IPS-15b (cell line): ENCODE measurements around the gene CP.

Experiments
- H3K27me3 ChIP-seq: one replicate; pipeline ENCODE4 v1.6.1; 2013; ENCODE audit warnings: low read length; ENCODE audit not compliant: control insufficient read depth, insufficient read depth
- H3K36me3 ChIP-seq: one replicate; pipeline ENCODE4 v1.6.1; 2013; ENCODE audit warnings: low read length; ENCODE audit not compliant: control insufficient read depth, insufficient read depth
- H3K4me1 ChIP-seq: one replicate; pipeline ENCODE4 v1.6.1; 2013; ENCODE audit warnings: mild to moderate bottlenecking, low read length; ENCODE audit not compliant: control insufficient read depth, insufficient read depth
- H3K4me3 ChIP-seq: one replicate; pipeline ENCODE4 v1.5.1; 2013; ENCODE audit warnings: low read depth, low read length
- H3K9ac ChIP-seq: one replicate; pipeline ENCODE4 v1.6.1; 2013; ENCODE audit warnings: low read depth, mild to moderate bottlenecking, low read length
- H3K9me3 ChIP-seq: one replicate; pipeline ENCODE4 v1.6.1; 2013; ENCODE audit warnings: mild to moderate bottlenecking, low read length; ENCODE audit not compliant: control insufficient read depth, insufficient read depth

CP gene

GRCh38 chr3:149221783-149222517 lies at the start of gene CP:
Gene CP (minus strand): TSS chr3:149221829. CDS start chr3:149221792, 37 bp downstream.
- no peak within 1 kb of the TSS for H3K9ac ChIP-seq

GRCh38 chr3:149270180-149270579 lies 48.6 kb upstream of the CP start:
- Histone ChIP-seq H3K4me3 (no peak overlapping the region), H3K27me3 (no peaks in the 10 kb centered on the region), H3K9me3 (no peaks in the 10 kb centered on the region), H3K9ac (no peak overlapping the region), H3K36me3 (no peaks in the 10 kb centered on the region), H3K4me1 (no peaks in the 10 kb centered on the region)

More at GRCh38 chr3:149221783-149222517, at the start of gene CP:
- H3K27me3 ChIP-seq = no peaks in the 10 kb centered on the region
- H3K9me3 ChIP-seq = no peaks in the 10 kb centered on the region
- H3K36me3 ChIP-seq = no peaks in the 10 kb centered on the region
- no peak within 1 kb of the TSS for H3K4me3 ChIP-seq
- no peaks in the 10 kb centered on the region for H3K4me1 ChIP-seq

- no peaks in the 10 kb centered on the region for H3K4me1 ChIP-seq
- H3K36me3 ChIP-seq = no peaks in the 10 kb centered on the region
- H3K9ac ChIP-seq = no peak overlapping the region
- H3K27me3 ChIP-seq = no peaks in the 10 kb centered on the region
- no peak overlapping the region for H3K4me3 ChIP-seq
- H3K9me3 ChIP-seq = no peaks in the 10 kb centered on the region
Measured at GRCh38 chr3:149269687-149270086, 48.1 kb upstream of the CP start.

- no peaks in the 10 kb centered on the region for H3K36me3 ChIP-seq
- H3K9me3 ChIP-seq = no peaks in the 10 kb centered on the region
- no peaks in the 10 kb centered on the region for H3K27me3 ChIP-seq
Measured at GRCh38 chr3:149267565-149267964, 45.9 kb upstream of the CP start.

GRCh38 chr3:149266736-149267135 lies 45.1 kb upstream of the CP start:
- Histone ChIP-seq H3K9me3 (no peaks in the 10 kb centered on the region), H3K36me3 (no peaks in the 10 kb centered on the region), H3K4me3 (no peak overlapping the region), H3K9ac (no peak overlapping the region), H3K27me3 (no peaks in the 10 kb centered on the region), H3K4me1 (no peaks in the 10 kb centered on the region)

More at GRCh38 chr3:149267565-149267964, 45.9 kb upstream of the CP start:
- Histone ChIP-seq H3K9ac (no peak overlapping the region), H3K4me1 (no peaks in the 10 kb centered on the region), H3K4me3 (no peak overlapping the region)

GRCh38 chr3:149263856-149264255 lies 42.2 kb upstream of the CP start:
- no peaks in the 10 kb centered on the region for H3K4me1 ChIP-seq
- no peak overlapping the region for H3K9ac ChIP-seq
- no peaks in the 10 kb centered on the region for H3K36me3 ChIP-seq
- H3K27me3 ChIP-seq = no peaks in the 10 kb centered on the region
- no peaks in the 10 kb centered on the region for H3K9me3 ChIP-seq
- no peak overlapping the region for H3K4me3 ChIP-seq

- no peaks in the 10 kb centered on the region for H3K27me3 ChIP-seq
- no peaks in the 10 kb centered on the region for H3K9me3 ChIP-seq
- no peak overlapping the region for H3K4me3 ChIP-seq
- no peaks in the 10 kb centered on the region for H3K36me3 ChIP-seq
- peaks cover 2% of the 10 kb centered on the region for H3K4me1 ChIP-seq
- H3K9ac ChIP-seq = no peak overlapping the region
Measured at GRCh38 chr3:149258714-149259113, 37.1 kb upstream of the CP start.

- no peak overlapping the region for H3K9ac ChIP-seq
- peaks cover 2% of the 10 kb centered on the region for H3K4me1 ChIP-seq
- H3K36me3 ChIP-seq = no peaks in the 10 kb centered on the region
- no peaks in the 10 kb centered on the region for H3K9me3 ChIP-seq
- H3K27me3 ChIP-seq = no peaks in the 10 kb centered on the region
- H3K4me3 ChIP-seq = no peak overlapping the region
Measured at GRCh38 chr3:149258298-149258697, 36.7 kb upstream of the CP start.

- Histone ChIP-seq H3K36me3 (no peaks in the 10 kb centered on the region), H3K4me3 (no peak overlapping the region), H3K27me3 (no peaks in the 10 kb centered on the region), H3K4me1 (peaks cover 15% of the 10 kb centered on the region), H3K9ac (no peak overlapping the region), H3K9me3 (no peaks in the 10 kb centered on the region)
Measured at GRCh38 chr3:149252272-149252671, 30.6 kb upstream of the CP start.

- Histone ChIP-seq H3K9me3 (no peaks in the 10 kb centered on the region), H3K4me3 (no peak overlapping the region), H3K4me1 (peaks cover 15% of the 10 kb centered on the region), H3K9ac (no peak overlapping the region), H3K27me3 (no peaks in the 10 kb centered on the region), H3K36me3 (no peaks in the 10 kb centered on the region)
Measured at GRCh38 chr3:149251186-149251585, 29.6 kb upstream of the CP start.

GRCh38 chr3:149247929-149248691 lies 26.5 kb upstream of the CP start:
- no peaks in the 10 kb centered on the region for H3K36me3 ChIP-seq
- no peaks in the 10 kb centered on the region for H3K27me3 ChIP-seq
- no peak overlapping the region for H3K9ac ChIP-seq
- H3K9me3 ChIP-seq = no peaks in the 10 kb centered on the region
- peaks cover 12% of the 10 kb centered on the region for H3K4me1 ChIP-seq
- no peak overlapping the region for H3K4me3 ChIP-seq
